ENCODE results near the gene TIMP2. TPM values are rescaled to one million over a fixed set of nuclear protein-coding genes. Genes with fewer than 3 reads are reported as not detected.

The TIMP2 gene
- total RNA-seq, 1 donor from 2014 or later: 109 TPM

GRCh38 chr17:78821961-78822360, 103.2 kb downstream of the TIMP2 start:
- H3K9me3 Mint-ChIP-seq: no peaks in the 10 kb centered on the region

GRCh38 chr17:78820841-78821240, 104.3 kb downstream of the TIMP2 start:
- no peaks in the 10 kb centered on the region for H3K9me3 Mint-ChIP-seq
- no peak overlapping the region for H3K4me3 Mint-ChIP-seq
- no peak for DNase-seq (ENCODE audit: low spot score in 2 of 2, unreplicated experiment in 2 of 2)
- no peaks in the 10 kb centered on the region for H3K4me1 Mint-ChIP-seq
- H3K27me3 Mint-ChIP-seq (ENCODE audit: low read depth): no peaks in the 10 kb centered on the region
- H3K36me3 Mint-ChIP-seq: peaks cover 55% of the 10 kb centered on the region
- no peak overlapping the region for H3K27ac Mint-ChIP-seq
- TF ChIP-seq CTCF (IDR thresholded peaks at IDR 0.05; ENCODE audit: unreplicated experiment): no peak

More at GRCh38 chr17:78821961-78822360, 103.2 kb downstream of the TIMP2 start:
- H3K4me1 Mint-ChIP-seq: no peaks in the 10 kb centered on the region
- no peak overlapping the region for H3K4me3 Mint-ChIP-seq
- H3K36me3 Mint-ChIP-seq: peaks cover 55% of the 10 kb centered on the region
- no peaks in the 10 kb centered on the region for H3K27me3 Mint-ChIP-seq (ENCODE audit: low read depth)
- no peak overlapping the region for H3K27ac Mint-ChIP-seq
- TF ChIP-seq CTCF (IDR thresholded peaks at IDR 0.05; ENCODE audit: unreplicated experiment): no peak
- no peak for DNase-seq (ENCODE audit: low spot score in 2 of 2, unreplicated experiment in 2 of 2)

- no peak overlapping the region for H3K27ac Mint-ChIP-seq
- no peaks in the 10 kb centered on the region for H3K9me3 Mint-ChIP-seq
- no peak for TF ChIP-seq CTCF (IDR thresholded peaks at IDR 0.05; ENCODE audit: unreplicated experiment)
- H3K4me1 Mint-ChIP-seq: no peaks in the 10 kb centered on the region
- H3K36me3 Mint-ChIP-seq: peaks cover 50% of the 10 kb centered on the region
- H3K4me3 Mint-ChIP-seq: no peak overlapping the region
- no peak for DNase-seq (ENCODE audit: low spot score in 2 of 2, unreplicated experiment in 2 of 2)
- no peaks in the 10 kb centered on the region for H3K27me3 Mint-ChIP-seq (ENCODE audit: low read depth)
Observed at GRCh38 chr17:78819806-78820792, 105.1 kb downstream of the TIMP2 start.

- no peak for TF ChIP-seq CTCF (IDR thresholded peaks at IDR 0.05; ENCODE audit: unreplicated experiment)
- H3K27me3 Mint-ChIP-seq (ENCODE audit: low read depth): no peaks in the 10 kb centered on the region
- H3K27ac Mint-ChIP-seq: no peak overlapping the region
- no peak overlapping the region for H3K4me3 Mint-ChIP-seq
- DNase-seq (ENCODE audit: low spot score in 2 of 2, unreplicated experiment in 2 of 2): no peak
- no peaks in the 10 kb centered on the region for H3K4me1 Mint-ChIP-seq
- no peaks in the 10 kb centered on the region for H3K9me3 Mint-ChIP-seq
- H3K36me3 Mint-ChIP-seq: peaks cover 45% of the 10 kb centered on the region
Observed at GRCh38 chr17:78819402-78819801, 105.8 kb downstream of the TIMP2 start.

GRCh38 chr17:78818932-78819331, 106.3 kb downstream of the TIMP2 start:
- Mint-ChIP-seq H3K27ac (no peak overlapping the region), H3K4me1 (no peaks in the 10 kb centered on the region), H3K9me3 (no peaks in the 10 kb centered on the region), H3K27me3 (ENCODE audit: low read depth) (no peaks in the 10 kb centered on the region), H3K36me3 (peaks cover 50% of the 10 kb centered on the region), H3K4me3 (no peak overlapping the region)
- no peak for TF ChIP-seq CTCF (IDR thresholded peaks at IDR 0.05; ENCODE audit: unreplicated experiment)
- no peak for DNase-seq (ENCODE audit: low spot score in 2 of 2, unreplicated experiment in 2 of 2)
